ENCODE results near the gene TUBAL3. TPM values are rescaled to one million over a fixed set of nuclear protein-coding genes. Genes with fewer than 3 reads are reported as not detected.
"Not testable (repeated sequence)": the region's sequence is repeated elsewhere in the genome, so short reads cannot be mapped to it uniquely, and the experiment has no call there.

Gene TUBAL3
- total RNA-seq, 1 donor from 2014 or later = not detected

DNA sequence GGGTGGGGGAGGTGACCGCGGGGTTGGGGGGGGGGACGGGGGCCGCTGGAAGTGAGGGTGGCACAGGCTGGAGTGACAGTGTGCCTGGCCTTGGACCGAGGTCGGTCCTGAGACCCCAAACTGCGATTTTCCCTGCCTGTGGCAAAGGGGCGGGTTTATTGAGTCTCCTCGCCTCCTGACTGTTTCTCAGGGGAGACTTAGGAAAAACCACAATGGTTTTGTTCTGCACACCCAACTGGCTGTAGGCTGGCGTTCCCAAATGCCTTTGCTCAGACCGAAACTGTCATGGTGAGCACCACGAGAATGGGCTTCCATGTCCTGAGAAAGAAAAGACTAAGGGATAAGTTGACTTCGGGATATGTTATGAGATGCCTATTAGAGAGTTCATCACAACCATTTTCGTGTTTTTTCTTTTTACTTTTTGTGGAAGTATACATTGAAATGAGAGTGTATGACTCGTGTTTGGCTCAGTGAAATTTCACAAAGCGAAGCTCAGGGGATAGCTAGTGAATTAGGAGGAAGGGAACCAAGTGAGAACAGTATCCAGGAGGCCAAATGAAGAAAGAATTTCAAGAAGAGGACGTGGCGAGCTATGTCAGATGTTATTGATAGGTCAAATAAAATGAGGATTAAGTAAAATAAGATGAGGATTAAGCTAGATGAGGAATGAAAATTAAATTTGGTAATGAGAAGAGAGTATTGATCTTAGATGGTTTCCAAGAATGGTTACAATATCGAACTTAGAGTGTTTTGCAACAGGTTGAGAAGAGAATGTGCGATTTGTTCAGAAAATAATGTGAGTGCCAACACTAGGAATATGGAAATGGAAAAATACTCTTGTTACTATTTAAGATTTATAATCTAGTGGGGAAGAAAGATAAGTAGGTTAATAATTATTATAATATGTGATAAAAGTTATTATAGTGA is 8.6 kb upstream of the TUBAL3 start:
- peaks cover 10% of the 10 kb centered on the region for H3K4me1 ChIP-seq
- H3K27me3 ChIP-seq = no peaks in the 10 kb centered on the region
- peak overlapping the region; percentile 62 to 74 for H3K4me3 ChIP-seq
- no peaks in the 10 kb centered on the region for H3K9me3 ChIP-seq
- no peak for TF ChIP-seq POLR2A (IDR thresholded peaks at IDR 0.05)
- TF ChIP-seq, protein P1, sequence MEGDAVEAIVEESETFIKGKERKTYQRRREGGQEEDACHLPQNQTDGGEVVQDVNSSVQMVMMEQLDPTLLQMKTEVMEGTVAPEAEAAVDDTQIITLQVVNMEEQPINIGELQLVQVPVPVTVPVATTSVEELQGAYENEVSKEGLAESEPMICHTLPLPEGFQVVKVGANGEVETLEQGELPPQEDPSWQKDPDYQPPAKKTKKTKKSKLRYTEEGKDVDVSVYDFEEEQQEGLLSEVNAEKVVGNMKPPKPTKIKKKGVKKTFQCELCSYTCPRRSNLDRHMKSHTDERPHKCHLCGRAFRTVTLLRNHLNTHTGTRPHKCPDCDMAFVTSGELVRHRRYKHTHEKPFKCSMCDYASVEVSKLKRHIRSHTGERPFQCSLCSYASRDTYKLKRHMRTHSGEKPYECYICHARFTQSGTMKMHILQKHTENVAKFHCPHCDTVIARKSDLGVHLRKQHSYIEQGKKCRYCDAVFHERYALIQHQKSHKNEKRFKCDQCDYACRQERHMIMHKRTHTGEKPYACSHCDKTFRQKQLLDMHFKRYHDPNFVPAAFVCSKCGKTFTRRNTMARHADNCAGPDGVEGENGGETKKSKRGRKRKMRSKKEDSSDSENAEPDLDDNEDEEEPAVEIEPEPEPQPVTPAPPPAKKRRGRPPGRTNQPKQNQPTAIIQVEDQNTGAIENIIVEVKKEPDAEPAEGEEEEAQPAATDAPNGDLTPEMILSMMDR (IDR thresholded peaks at IDR 0.05) = no peak
- H3K27ac ChIP-seq = peak overlapping the region; percentile 72
- no peaks in the 10 kb centered on the region for H3K36me3 ChIP-seq
- intact Hi-C loops (cut with DNase I) = no loop called here
- DNase-seq (ENCODE audit: extremely low spot score in 2 of 2) = no peak

GRCh38 chr10:5412277-5412941 is 7.8 kb upstream of the TUBAL3 start, which contains the start of gene NET1:
TSS of gene NET1 (plus strand) at chr10:5412557. CDS start at chr10:5412693, 136 bp downstream.
- TF ChIP-seq, protein P1 (IDR thresholded peaks at IDR 0.05) = no peak
- TF ChIP-seq POLR2A (IDR thresholded peaks at IDR 0.05) (no peak), POLR2AphosphoS5 (IDR thresholded peaks at IDR 0.05; ENCODE audit: insufficient read depth in 1 of 2, low read depth in 1 of 2) (peak; percentile 29 to 69)
- H3K4me1 ChIP-seq = peaks cover 10% of the 10 kb centered on the region
- intact Hi-C loops (cut with DNase I) = no loop called here
- no peaks in the 10 kb centered on the region for H3K9me3 ChIP-seq
- peak within 1 kb of the TSS; percentile 72 for H3K27ac ChIP-seq
- H3K36me3 ChIP-seq = no peaks in the 10 kb centered on the region
- no peak for DNase-seq (ENCODE audit: extremely low spot score in 2 of 2)
- H3K27me3 ChIP-seq = no peaks in the 10 kb centered on the region
- H3K4me3 ChIP-seq = peak within 1 kb of the TSS; percentile 62 to 74

GRCh38 chr10:5411941-5412276 is 7.3 kb upstream of the TUBAL3 start:
- Histone ChIP-seq H3K4me3 (peak overlapping the region; percentile 62 to 74), H3K9me3 (no peaks in the 10 kb centered on the region), H3K4me1 (peaks cover 10% of the 10 kb centered on the region), H3K27ac (peak overlapping the region; percentile 72), H3K36me3 (no peaks in the 10 kb centered on the region), H3K27me3 (no peaks in the 10 kb centered on the region)
- no peak for TF ChIP-seq POLR2AphosphoS5 (IDR thresholded peaks at IDR 0.05; ENCODE audit: insufficient read depth in 1 of 2, low read depth in 1 of 2)
- TF ChIP-seq, protein P1 (IDR thresholded peaks at IDR 0.05) = no peak
- TF ChIP-seq POLR2A (IDR thresholded peaks at IDR 0.05) = no peak
- DNase-seq (ENCODE audit: extremely low spot score in 2 of 2) = no peak
- intact Hi-C loops (cut with DNase I) = no loop called here

DNA sequence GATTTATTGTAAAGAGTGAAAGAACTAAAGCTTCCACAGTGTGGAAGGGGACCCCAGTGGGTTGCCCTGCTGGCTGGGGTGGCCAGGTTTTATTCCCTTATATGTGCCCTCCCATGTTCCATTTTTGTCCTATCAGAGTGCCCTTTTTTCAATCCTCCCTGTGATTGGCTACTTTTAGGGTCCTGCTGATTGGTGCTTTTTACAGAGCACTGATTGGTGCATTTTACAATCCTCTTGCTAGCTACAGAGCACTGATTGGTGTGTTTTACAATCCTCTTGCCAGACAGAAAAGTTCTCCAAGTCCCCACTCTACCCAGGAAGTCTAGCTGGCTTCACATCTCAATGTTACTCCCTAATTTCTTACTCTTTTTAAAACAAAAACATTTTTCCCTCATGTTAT is 6.2 kb upstream of the TUBAL3 start:
- H3K4me3 ChIP-seq; intact Hi-C loops (cut with DNase I); H3K27me3 ChIP-seq; DNase-seq (ENCODE audit: extremely low spot score in 2 of 2); H3K27ac ChIP-seq; H3K9me3 ChIP-seq; H3K36me3 ChIP-seq: not testable (repeated sequence)
- peaks cover 10% of the 10 kb centered on the region for H3K4me1 ChIP-seq

GRCh38 chr10:5406918-5407317 is 2.3 kb upstream of the TUBAL3 start:
- DNase-seq (ENCODE audit: extremely low spot score in 2 of 2) = no peak
- H3K27me3 ChIP-seq = no peaks in the 10 kb centered on the region
- no peaks in the 10 kb centered on the region for H3K4me1 ChIP-seq
- H3K36me3 ChIP-seq = no peaks in the 10 kb centered on the region
- no peaks in the 10 kb centered on the region for H3K9me3 ChIP-seq
- no peak overlapping the region for H3K27ac ChIP-seq
- intact Hi-C loops (cut with DNase I) = no loop called here
- TF ChIP-seq, protein P1 (IDR thresholded peaks at IDR 0.05) = no peak
- TF ChIP-seq POLR2AphosphoS5 (IDR thresholded peaks at IDR 0.05; ENCODE audit: insufficient read depth in 1 of 2, low read depth in 1 of 2) = no peak
- TF ChIP-seq POLR2A (IDR thresholded peaks at IDR 0.05) = no peak
- no peak overlapping the region for H3K4me3 ChIP-seq

All from vagina (tissue), 2 donors.